Measurements from ENCODE around the gene ERVFRD-1.
A peak's percentile ranks its signal among the peaks of the same experiment; 100 is the strongest.

ERVFRD-1 gene

GRCh38 chr6:11078266-11078665 lies 33.3 kb downstream of the ERVFRD-1 start:
- Mint-ChIP-seq H3K36me3 (ENCODE audit: low read depth) (no peaks in the 10 kb centered on the region), H3K27ac (no peak overlapping the region), H3K27me3 (ENCODE audit: low read depth) (no peaks in the 10 kb centered on the region), H3K4me1 (no peaks in the 10 kb centered on the region), H3K9me3 (no peaks in the 10 kb centered on the region), H3K4me3 (no peak overlapping the region)
- no peak for TF ChIP-seq CTCF (IDR thresholded peaks at IDR 0.05; ENCODE audit: unreplicated experiment in 3 of 3)

DNA sequence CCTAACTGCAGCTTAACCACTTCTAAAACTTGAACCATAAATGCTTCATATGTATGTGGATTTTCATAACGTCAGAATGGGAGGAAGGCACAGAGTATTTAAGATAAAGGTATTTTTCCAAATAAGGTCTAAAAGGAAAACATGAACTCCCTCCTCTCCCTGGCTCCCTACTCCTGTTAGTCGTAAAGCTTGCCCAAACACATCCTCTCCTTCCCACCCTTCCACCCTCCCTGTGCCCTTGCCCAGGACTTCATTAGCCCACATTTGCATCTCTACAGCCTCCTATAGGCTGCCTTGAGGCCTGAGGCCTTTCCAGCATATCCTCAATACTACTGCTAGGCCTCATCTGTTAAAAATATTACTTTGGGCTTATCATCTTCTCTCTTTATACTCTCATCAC lies 35.0 kb downstream of the ERVFRD-1 start:
- H3K27me3 Mint-ChIP-seq (ENCODE audit: low read depth), result no peaks in the 10 kb centered on the region
- H3K36me3 Mint-ChIP-seq (ENCODE audit: low read depth), result no peaks in the 10 kb centered on the region
- TF ChIP-seq CTCF (IDR thresholded peaks at IDR 0.05; ENCODE audit: unreplicated experiment in 3 of 3), result no peak
- no peak overlapping the region for H3K4me3 Mint-ChIP-seq
- no peaks in the 10 kb centered on the region for H3K9me3 Mint-ChIP-seq
- H3K27ac Mint-ChIP-seq, result no peak overlapping the region
- H3K4me1 Mint-ChIP-seq, result no peaks in the 10 kb centered on the region

DNA sequence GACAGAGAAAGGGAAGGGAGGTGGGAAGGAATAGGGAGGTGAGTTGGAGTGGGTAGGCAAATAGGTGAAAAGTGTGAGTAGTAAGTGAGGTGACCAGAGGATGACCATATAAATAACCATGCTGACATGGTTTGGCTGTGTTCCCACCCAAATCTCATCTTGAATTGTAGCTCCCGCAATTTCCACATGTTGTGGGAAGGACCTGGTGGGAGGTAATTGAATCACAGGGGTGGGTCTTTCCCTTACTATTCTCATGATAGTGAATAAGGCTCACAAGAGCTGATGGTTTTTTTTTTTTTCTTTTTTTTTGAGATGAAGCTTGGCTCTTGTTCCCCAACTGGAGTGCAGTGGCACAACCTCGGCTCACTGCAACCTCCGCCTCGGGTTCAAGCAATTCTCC lies 39.4 kb downstream of the ERVFRD-1 start:
- Mint-ChIP-seq H3K36me3 (ENCODE audit: low read depth) (no peaks in the 10 kb centered on the region), H3K4me3 (no peak overlapping the region), H3K27me3 (ENCODE audit: low read depth) (no peaks in the 10 kb centered on the region), H3K4me1 (no peaks in the 10 kb centered on the region), H3K27ac (no peak overlapping the region), H3K9me3 (no peaks in the 10 kb centered on the region)
- no peak for TF ChIP-seq CTCF (IDR thresholded peaks at IDR 0.05; ENCODE audit: unreplicated experiment in 3 of 3)

DNA sequence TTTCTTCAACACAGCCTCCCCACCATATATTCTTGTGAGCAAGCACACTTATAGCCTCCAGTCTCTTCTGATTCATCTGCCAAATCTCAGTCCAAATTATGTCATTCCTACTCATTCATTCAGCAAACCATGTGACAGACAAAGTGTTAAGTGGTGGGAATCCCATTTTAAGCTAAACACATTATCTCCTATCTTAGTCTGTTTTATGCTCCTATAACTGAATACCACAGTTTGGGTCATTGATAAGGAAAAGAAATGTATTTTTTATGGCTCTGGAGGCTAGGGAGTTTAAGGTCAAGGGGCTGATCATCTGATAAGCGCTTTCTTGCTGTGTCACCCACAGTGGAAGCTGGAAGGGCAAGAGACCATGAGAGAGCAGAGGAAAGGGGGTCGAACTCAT lies 41.8 kb downstream of the ERVFRD-1 start:
- Mint-ChIP-seq H3K36me3 (ENCODE audit: low read depth) (no peaks in the 10 kb centered on the region), H3K9me3 (no peaks in the 10 kb centered on the region), H3K27ac (no peak overlapping the region), H3K4me1 (no peaks in the 10 kb centered on the region), H3K27me3 (ENCODE audit: low read depth) (no peaks in the 10 kb centered on the region), H3K4me3 (no peak overlapping the region)
- TF ChIP-seq CTCF (IDR thresholded peaks at IDR 0.05; ENCODE audit: unreplicated experiment in 3 of 3), result no peak

- H3K9me3 Mint-ChIP-seq, result no peaks in the 10 kb centered on the region
- no peaks in the 10 kb centered on the region for H3K36me3 Mint-ChIP-seq (ENCODE audit: low read depth)
- no peaks in the 10 kb centered on the region for H3K27me3 Mint-ChIP-seq (ENCODE audit: low read depth)
- H3K4me3 Mint-ChIP-seq, result no peak overlapping the region
- H3K4me1 Mint-ChIP-seq, result no peaks in the 10 kb centered on the region
- TF ChIP-seq CTCF (IDR thresholded peaks at IDR 0.05; ENCODE audit: unreplicated experiment in 3 of 3), result no peak
- H3K27ac Mint-ChIP-seq, result peak overlapping the region; percentile 0 to 18 (median 2)
These were observed 44.2 kb downstream of the ERVFRD-1 start for GRCh38 chr6:11067348-11067747.

GRCh38 chr6:11066505-11067347 lies 44.8 kb downstream of the ERVFRD-1 start:
- Mint-ChIP-seq H3K4me1 (no peaks in the 10 kb centered on the region), H3K36me3 (ENCODE audit: low read depth) (no peaks in the 10 kb centered on the region), H3K9me3 (no peaks in the 10 kb centered on the region), H3K27ac (peak overlapping the region; percentile 0 to 18 (median 2)), H3K4me3 (no peak overlapping the region), H3K27me3 (ENCODE audit: low read depth) (no peaks in the 10 kb centered on the region)
- no peak for TF ChIP-seq CTCF (IDR thresholded peaks at IDR 0.05; ENCODE audit: unreplicated experiment in 3 of 3)
